HEK293 (cell line): Measurements from ENCODE around the gene RAC2.

Experiments used
- CTCF ChIP-seq: fragments of 450-650 bp; formaldehyde crosslinking; IDR thresholded peaks from 2 replicates; pipeline ENCODE4 v1.5.1; 2016; ENCODE audit warnings: missing biosample characterization, missing genetic modification characterization
- GLI2 ChIP-seq: fragments of 450-650 bp; formaldehyde crosslinking; IDR thresholded peaks from 2 replicates; pipeline ENCODE4; 2017; ENCODE audit warnings: missing biosample characterization, missing genetic modification characterization, low read depth, borderline replicate concordance
- GLIS2 ChIP-seq: fragments of 450-650 bp; formaldehyde crosslinking; IDR thresholded peaks from 2 replicates; pipeline ENCODE4 v1.5.1; 2016; ENCODE audit warnings: missing biosample characterization, missing genetic modification characterization
- MYNN ChIP-seq: fragments of 450-650 bp; formaldehyde crosslinking; IDR thresholded peaks from 2 replicates; pipeline ENCODE4 v1.5.1; 2016; ENCODE audit warnings: missing biosample characterization, missing genetic modification characterization, borderline replicate concordance
- MZF1 ChIP-seq: fragments of 450-650 bp; formaldehyde crosslinking; IDR thresholded peaks from 2 replicates; pipeline ENCODE4 v1.5.1; 2017; ENCODE audit warnings: missing biosample characterization, missing genetic modification characterization, borderline replicate concordance
- RBAK ChIP-seq: fragments of 450-650 bp; formaldehyde crosslinking; IDR thresholded peaks from 2 replicates; pipeline ENCODE4 v1.5.1; 2016; ENCODE audit warnings: missing biosample characterization, missing genetic modification characterization
- SALL2 ChIP-seq: fragments of 450-650 bp; formaldehyde crosslinking; IDR thresholded peaks from 2 replicates; pipeline ENCODE4 v1.5.0; 2017; ENCODE audit warnings: missing biosample characterization, mild to moderate bottlenecking, missing genetic modification characterization, borderline replicate concordance
- SCRT1 ChIP-seq: fragments of 450-650 bp; formaldehyde crosslinking; IDR thresholded peaks from 2 replicates; pipeline ENCODE4 v1.5.1; 2016; ENCODE audit warnings: missing biosample characterization, missing genetic modification characterization, borderline replicate concordance
- SP2 ChIP-seq: fragments of 450-650 bp; formaldehyde crosslinking; IDR thresholded peaks from 2 replicates; pipeline ENCODE4 v1.5.1; 2016; ENCODE audit warnings: missing biosample characterization, missing genetic modification characterization
- SP3 ChIP-seq: fragments of 450-650 bp; formaldehyde crosslinking; IDR thresholded peaks from 2 replicates; pipeline ENCODE4 v1.5.1; 2016; ENCODE audit warnings: missing biosample characterization, missing genetic modification characterization
- TCF7L2 ChIP-seq: IDR thresholded peaks from 2 replicates; pipeline ENCODE4 v1.6.1; 2011; ENCODE audit warnings: low read depth, mild to moderate bottlenecking, inconsistent platforms, low read length, moderate library complexity, borderline replicate concordance
- TRIM28 ChIP-seq: IDR thresholded peaks from 2 replicates; pipeline ENCODE4 v1.6.1; 2011; ENCODE audit warnings: low read length, control low read depth, borderline replicate concordance
- ZBTB1 ChIP-seq: fragments of 450-650 bp; formaldehyde crosslinking; IDR thresholded peaks from 2 replicates; pipeline ENCODE4 v1.5.1; 2016; ENCODE audit warnings: missing biosample characterization, missing genetic modification characterization
- ZBTB26 ChIP-seq: fragments of 450-650 bp; formaldehyde crosslinking; optimal IDR thresholded peaks from 2 replicates; pipeline ENCODE3; 2016; ENCODE audit warnings: missing biosample characterization, mild to moderate bottlenecking, missing genetic modification characterization
- ZFP37 ChIP-seq: fragments of 450-650 bp; formaldehyde crosslinking; IDR thresholded peaks from 2 replicates; pipeline ENCODE4 v1.5.1; 2016; ENCODE audit warnings: missing biosample characterization, missing genetic modification characterization
- ZFP41 ChIP-seq: fragments of 450-650 bp; formaldehyde crosslinking; IDR thresholded peaks from 2 replicates; pipeline ENCODE4 v1.5.1; 2016; ENCODE audit warnings: missing biosample characterization, missing genetic modification characterization, borderline replicate concordance
- ZNF10 ChIP-seq: fragments of 450-650 bp; formaldehyde crosslinking; IDR thresholded peaks from 2 replicates; pipeline ENCODE4 v1.5.1; 2017; ENCODE audit warnings: missing biosample characterization, missing genetic modification characterization
- ZNF148 ChIP-seq: fragments of 450-650 bp; formaldehyde crosslinking; IDR thresholded peaks from 2 replicates; pipeline ENCODE4 v1.5.0; 2017; ENCODE audit warnings: missing biosample characterization, missing genetic modification characterization, borderline replicate concordance
- ZNF266 ChIP-seq: fragments of 450-650 bp; formaldehyde crosslinking; IDR thresholded peaks from 2 replicates; pipeline ENCODE4 v1.5.1; 2016; ENCODE audit warnings: missing biosample characterization, missing genetic modification characterization, low read depth
- ZNF350 ChIP-seq: fragments of 450-650 bp; formaldehyde crosslinking; IDR thresholded peaks from 2 replicates; pipeline ENCODE4 v1.5.0; 2017; ENCODE audit warnings: missing biosample characterization, mild to moderate bottlenecking, missing genetic modification characterization
- ZNF366 ChIP-seq: fragments of 450-650 bp; formaldehyde crosslinking; conservative IDR thresholded peaks from 2 replicates; pipeline ENCODE4 v1.5.1; 2016; ENCODE audit warnings: missing biosample characterization, missing genetic modification characterization
- ZNF433 ChIP-seq: fragments of 450-650 bp; formaldehyde crosslinking; IDR thresholded peaks from 2 replicates; pipeline ENCODE4 v1.5.1; 2016; ENCODE audit warnings: missing biosample characterization, missing genetic modification characterization, low read depth
- ZNF518A ChIP-seq: fragments of 450-650 bp; formaldehyde crosslinking; conservative IDR thresholded peaks from 2 replicates; pipeline ENCODE4 v1.5.1; 2016; ENCODE audit warnings: low read depth, missing biosample characterization, missing genetic modification characterization
- ZNF558 ChIP-seq: fragments of 450-650 bp; formaldehyde crosslinking; IDR thresholded peaks from 2 replicates; pipeline ENCODE4 v1.5.1; 2016; ENCODE audit warnings: missing biosample characterization, missing genetic modification characterization
- ZNF561 ChIP-seq: fragments of 450-650 bp; IDR thresholded peaks from 2 replicates; pipeline ENCODE4 v1.5.1; 2018; ENCODE audit warnings: missing biosample characterization, missing genetic modification characterization, borderline replicate concordance
- ZNF704 ChIP-seq: fragments of 450-650 bp; formaldehyde crosslinking; IDR thresholded peaks from 2 replicates; pipeline ENCODE4 v1.5.1; 2016; ENCODE audit warnings: missing biosample characterization, missing genetic modification characterization
- ZNF747 ChIP-seq: fragments of 450-650 bp; formaldehyde crosslinking; IDR thresholded peaks from 2 replicates; pipeline ENCODE4 v1.5.1; 2016; ENCODE audit warnings: missing biosample characterization, missing genetic modification characterization

RAC2 gene

GRCh38 chr22:37199103-37199759 lies 44.8 kb downstream of the RAC2 start (continued):
- TF ChIP-seq TCF7L2, result no peak
- peak; percentile 91 for TF ChIP-seq CTCF (tag by site-specific recombination)
- no peak for TF ChIP-seq ZNF704 (tag by site-specific recombination)
- peak; percentile 33 for TF ChIP-seq GLIS2 (tag by site-specific recombination)
- TF ChIP-seq MZF1 (tag by site-specific recombination), result no peak
- no peak for TF ChIP-seq ZNF558 (tag by site-specific recombination)
- no peak for TF ChIP-seq ZNF350
- TF ChIP-seq ZNF433 (tag by site-specific recombination), result no peak
- no peak for TF ChIP-seq RBAK (tag by site-specific recombination)
- TF ChIP-seq ZFP41 (tag by site-specific recombination), result no peak
- peak; percentile 61 for TF ChIP-seq ZFP37 (tag by site-specific recombination)
- no peak for TF ChIP-seq ZNF148 (tag by site-specific recombination)
- peak; percentile 65 for TF ChIP-seq ZBTB26 (tag by site-specific recombination)
- TF ChIP-seq SP3 (tag by site-specific recombination), result peak; percentile 64
- peak; percentile 67; the same call in 1 of the 2 replicates for TF ChIP-seq TRIM28
- peak; percentile 85 for TF ChIP-seq ZBTB1 (tag by site-specific recombination)
- no peak for TF ChIP-seq GLI2
- no peak for TF ChIP-seq ZNF10 (tag by site-specific recombination)
- TF ChIP-seq ZNF561 (tag by site-specific recombination), result no peak
- 0 out of 2 replicates have a peak, but pooled peaks have one; percentile 5 for TF ChIP-seq ZNF366 (tag by site-specific recombination)
- no peak for TF ChIP-seq SCRT1 (tag by site-specific recombination)
- TF ChIP-seq SALL2 (tag by site-specific recombination), result no peak
- no peak for TF ChIP-seq ZNF747
- no peak for TF ChIP-seq MYNN
- 0 out of 2 replicates have a peak, but pooled peaks have one; percentile 28 for TF ChIP-seq ZNF518A
- peak; percentile 82 for TF ChIP-seq SP2 (tag by site-specific recombination)
- no peak for TF ChIP-seq ZNF266 (tag by site-specific recombination)
